ENCODE measurements around the gene EMILIN2. TPM values are rescaled to one million over a fixed set of nuclear protein-coding genes. Genes with fewer than 3 reads are reported as not detected.

The EMILIN2 gene
- total RNA-seq, 1 experiment from 2014 or later, result 20.0 TPM

DNA sequence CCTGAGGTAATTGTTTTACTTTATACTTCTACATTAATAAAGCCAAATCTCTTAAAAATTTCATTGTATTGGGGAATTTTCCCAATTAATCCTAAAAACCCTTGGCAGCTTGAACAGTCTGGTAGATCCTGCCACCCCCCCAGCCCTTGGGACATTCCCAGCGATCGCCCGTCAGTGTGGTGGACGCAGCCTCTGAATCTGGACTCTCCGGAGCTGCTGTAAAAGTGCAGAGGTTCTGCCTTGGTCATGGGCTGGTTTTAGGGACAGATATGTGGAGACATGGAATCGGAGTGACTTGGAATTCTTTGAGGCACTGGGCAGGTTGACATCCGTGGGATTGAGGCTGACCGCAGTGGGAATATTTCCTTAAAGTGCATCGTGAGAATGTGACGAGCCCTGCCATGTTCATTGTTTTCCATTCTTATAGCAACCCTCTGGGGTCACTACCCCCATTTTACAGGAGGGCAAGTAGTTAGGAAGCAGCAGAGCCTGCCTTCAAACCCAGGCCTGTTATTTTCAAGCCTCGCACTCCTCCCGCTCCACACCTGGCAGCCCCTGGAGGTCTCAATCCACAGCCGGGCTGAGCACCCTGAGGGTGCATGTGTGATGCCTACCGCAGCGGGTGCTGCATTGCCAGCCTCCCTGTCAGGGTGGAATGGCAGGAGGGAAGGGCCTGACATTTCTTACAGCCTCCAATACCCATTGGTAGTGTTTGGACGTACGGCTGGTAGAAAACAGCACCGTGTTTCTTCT lies 6.5 kb downstream of the EMILIN2 start:
- H4K5ac ChIP-seq (ENCODE audit: insufficient read length, low read depth, low read length), result no peak overlapping the region
- H3K4me3 Mint-ChIP-seq, result no peak overlapping the region
- no peaks in the 10 kb centered on the region for H3K9me3 ChIP-seq (ENCODE audit: control insufficient read depth, low read depth, low read length)
- H3K4me1 ChIP-seq (ENCODE audit: insufficient read depth, low read length), result no peaks in the 10 kb centered on the region; the same call in 1 of the 2 replicates
- H4K20me1 ChIP-seq (ENCODE audit: control insufficient read depth, insufficient read depth, insufficient read length), result no peaks in the 10 kb centered on the region
- no peak overlapping the region for H4K8ac ChIP-seq (replicated peaks; ENCODE audit: insufficient read length, low read depth, low read length)
- no peak overlapping the region for H2BK5ac ChIP-seq (ENCODE audit: insufficient read length, low read length)
- no peak overlapping the region for H3T11ph ChIP-seq (ENCODE audit: low read length)
- H3K23me2 ChIP-seq (ENCODE audit: insufficient read length, low read depth, low read length, poor library complexity, severe bottlenecking), result no peaks in the 10 kb centered on the region
- H3K36me3 Mint-ChIP-seq (ENCODE audit: insufficient read depth in 1 of 3, low read depth in 3 of 3), result no peaks in the 10 kb centered on the region
- no peak overlapping the region for H2BK120ac ChIP-seq (ENCODE audit: low read depth, low read length, poor library complexity, severe bottlenecking)
- no peak overlapping the region for H4K91ac ChIP-seq (ENCODE audit: insufficient read length, low read depth, low read length)
- no peaks in the 10 kb centered on the region for H3K79me2 ChIP-seq (ENCODE audit: insufficient read depth, low read length)
- no peak overlapping the region for H2BK15ac ChIP-seq (ENCODE audit: low read depth, low read length)
- H3K27ac Mint-ChIP-seq, result peak overlapping the region in 1 of 3 experiments; percentile 37; a peak in 2 of 7 replicates
- peaks cover 9 to 20% of the 10 kb centered on the region in 2 experiments for H3K4me1 Mint-ChIP-seq
- H3K27me3 ChIP-seq (ENCODE audit: insufficient read depth, low read length), result peaks cover 7% of the 10 kb centered on the region; the same call in 1 of the 2 replicates
- no peaks in the 10 kb centered on the region for H3K9me3 Mint-ChIP-seq
- WGBS (ENCODE audit: extremely low coverage, insufficient read length, low lambda C conversion rate), result no CpG with 5 or more reads among the region's 18 CpGs
- no peak overlapping the region for H2BK12ac ChIP-seq (ENCODE audit: insufficient read length, low read depth, low read length)
- TF ChIP-seq, protein P1, sequence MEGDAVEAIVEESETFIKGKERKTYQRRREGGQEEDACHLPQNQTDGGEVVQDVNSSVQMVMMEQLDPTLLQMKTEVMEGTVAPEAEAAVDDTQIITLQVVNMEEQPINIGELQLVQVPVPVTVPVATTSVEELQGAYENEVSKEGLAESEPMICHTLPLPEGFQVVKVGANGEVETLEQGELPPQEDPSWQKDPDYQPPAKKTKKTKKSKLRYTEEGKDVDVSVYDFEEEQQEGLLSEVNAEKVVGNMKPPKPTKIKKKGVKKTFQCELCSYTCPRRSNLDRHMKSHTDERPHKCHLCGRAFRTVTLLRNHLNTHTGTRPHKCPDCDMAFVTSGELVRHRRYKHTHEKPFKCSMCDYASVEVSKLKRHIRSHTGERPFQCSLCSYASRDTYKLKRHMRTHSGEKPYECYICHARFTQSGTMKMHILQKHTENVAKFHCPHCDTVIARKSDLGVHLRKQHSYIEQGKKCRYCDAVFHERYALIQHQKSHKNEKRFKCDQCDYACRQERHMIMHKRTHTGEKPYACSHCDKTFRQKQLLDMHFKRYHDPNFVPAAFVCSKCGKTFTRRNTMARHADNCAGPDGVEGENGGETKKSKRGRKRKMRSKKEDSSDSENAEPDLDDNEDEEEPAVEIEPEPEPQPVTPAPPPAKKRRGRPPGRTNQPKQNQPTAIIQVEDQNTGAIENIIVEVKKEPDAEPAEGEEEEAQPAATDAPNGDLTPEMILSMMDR (conservative IDR thresholded peaks at IDR 0.05), result no peak
- H3K27ac ChIP-seq (ENCODE audit: insufficient read length, low read depth, low read length), result no peak overlapping the region
- no peak overlapping the region for H2AK5ac ChIP-seq (ENCODE audit: insufficient read length, low read length)
- no peaks in the 10 kb centered on the region for H3K79me1 ChIP-seq (ENCODE audit: insufficient read depth, low read depth, low read length, poor library complexity, severe bottlenecking)
- H3K18ac ChIP-seq (ENCODE audit: insufficient read length, low read depth, low read length), result no peak overlapping the region
- H3K23ac ChIP-seq (ENCODE audit: insufficient read length, low read depth, low read length), result no peak overlapping the region
- peaks cover 28% of the 10 kb centered on the region for H3K27me3 Mint-ChIP-seq (ENCODE audit: low read depth)
- H3K56ac ChIP-seq (ENCODE audit: insufficient read length, low read depth, low read length), result no peak overlapping the region
- no peak overlapping the region for H2BK20ac ChIP-seq (ENCODE audit: low read depth, low read length, poor library complexity, severe bottlenecking)
- no peak overlapping the region for H3K9ac ChIP-seq (ENCODE audit: extremely low read depth, insufficient read length, low read length)
- H3K14ac ChIP-seq (ENCODE audit: insufficient read depth, low read length), result no peak overlapping the region
- DNase-seq, result no peak
- H3K4ac ChIP-seq (ENCODE audit: low read depth, low read length), result no peak overlapping the region
- no peak overlapping the region for H3K4me2 ChIP-seq (ENCODE audit: insufficient read depth, insufficient read length, low read length)
- no peak overlapping the region for H2AFZ ChIP-seq (ENCODE audit: low read length)
